H7 (cell line): Measurements from ENCODE around the gene ZSCAN25. TPM values are rescaled to one million over a fixed set of nuclear protein-coding genes. Genes with fewer than 3 reads are reported as not detected.
"Not testable (repeated sequence)": the region's sequence is repeated elsewhere in the genome, so short reads cannot be mapped to it uniquely, and the experiment has no call there.

Experiments used
- DNase-seq: peaks from one replicate; pipeline ENCODE4 v3.0.0; 2012
- H3K27me3 ChIP-seq: 2 replicates; pipeline ENCODE4 v1.6.0; 2011; ENCODE audit warnings: mild to moderate bottlenecking, low read length; ENCODE audit not compliant: control insufficient read depth, insufficient read depth
- H3K36me3 ChIP-seq: replicated peaks from 2 replicates; pipeline ENCODE4 v1.5.1; 2011; ENCODE audit warnings: low read length; ENCODE audit not compliant: control insufficient read depth, insufficient read depth
- H3K4me3 ChIP-seq: 2 replicates; pipeline ENCODE4 v1.5.1; 2011; ENCODE audit warnings: low read depth, mild to moderate bottlenecking, control low read depth, low read length, moderate library complexity; ENCODE audit not compliant: insufficient read depth
- total RNA-seq: library from RNA; depleted of rRNA; stranded (reverse); fragments of >200 nt; shearing (Covaris generic); gene quantifications from 2 replicates; pipeline ENCODE4 v1.2.3, GENCODE V29; 2014

The ZSCAN25 gene
- total RNA-seq, 1 experiment from 2014 or later: 13.2 TPM

GRCh38 chr7:99624484-99624883 lies 7.7 kb downstream of the ZSCAN25 start:
- Histone ChIP-seq H3K27me3 (no peaks in the 10 kb centered on the region), H3K36me3 (peaks cover 64% of the 10 kb centered on the region), H3K4me3 (no peak overlapping the region)
- no peak for DNase-seq

DNA sequence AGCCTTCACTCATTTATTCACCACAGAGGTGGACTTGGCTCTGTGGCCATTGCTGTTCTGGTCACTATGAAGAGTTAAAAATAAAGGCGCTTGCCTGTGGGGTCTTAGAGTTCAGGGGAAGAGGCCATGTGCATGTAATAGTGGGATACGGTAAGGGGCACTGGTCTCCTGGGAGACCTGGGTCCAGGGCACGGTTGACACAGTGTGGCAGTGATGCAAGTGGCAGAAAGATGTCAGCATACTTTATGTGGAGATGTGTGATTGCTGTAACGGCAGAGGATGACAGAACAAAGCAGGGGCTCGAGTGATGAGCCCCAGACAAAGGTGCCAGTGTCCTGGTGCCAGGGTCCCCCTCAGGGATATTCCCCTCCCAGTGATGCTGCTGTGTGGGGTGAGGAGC lies 8.6 kb downstream of the ZSCAN25 start:
- H3K4me3 ChIP-seq: no peak overlapping the region
- H3K36me3 ChIP-seq: peaks cover 62% of the 10 kb centered on the region
- H3K27me3 ChIP-seq: no peaks in the 10 kb centered on the region
- DNase-seq: no peak

DNA sequence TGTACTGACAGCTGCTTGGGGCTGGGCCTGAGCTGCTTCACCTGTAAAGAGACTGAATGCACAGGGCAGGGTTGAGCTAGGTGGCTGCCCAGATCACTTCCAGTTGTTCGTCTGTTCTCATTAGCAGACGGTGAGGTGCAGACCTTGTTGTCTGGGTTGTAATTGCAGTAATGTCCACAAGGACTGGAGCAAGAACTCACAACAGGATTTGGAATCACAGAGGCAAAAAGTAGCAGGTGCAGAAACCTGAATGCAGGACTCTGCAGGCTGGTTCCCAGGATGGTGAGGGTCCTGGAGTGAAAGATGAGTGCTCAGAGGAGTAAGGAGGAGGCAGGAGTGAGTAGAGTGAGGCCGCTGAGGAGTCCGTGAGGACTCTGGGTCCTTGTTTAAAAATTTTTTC lies 9.2 kb downstream of the ZSCAN25 start:
- Histone ChIP-seq H3K36me3 (peaks cover 59% of the 10 kb centered on the region), H3K27me3 (no peaks in the 10 kb centered on the region), H3K4me3 (no peak overlapping the region)
- no peak for DNase-seq

DNA sequence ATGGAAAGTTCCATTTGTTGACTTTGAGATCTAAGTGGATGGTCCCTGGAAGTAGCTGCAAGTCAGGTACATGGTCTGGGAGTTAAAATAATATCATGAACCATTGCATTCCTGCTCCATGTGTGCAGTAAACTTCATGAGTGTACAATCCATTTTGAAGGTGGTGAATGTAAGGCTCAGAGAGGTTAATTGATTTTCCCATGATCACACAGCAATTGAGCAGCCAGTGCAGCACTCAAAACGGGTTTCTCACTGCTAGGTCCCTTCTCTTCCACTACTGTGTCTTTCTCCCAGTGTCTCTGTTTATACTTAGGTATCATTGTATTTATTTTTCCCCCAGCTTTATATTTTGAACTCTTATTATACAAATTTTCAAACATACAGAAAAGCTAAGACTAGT lies 9.9 kb downstream of the ZSCAN25 start:
- H3K36me3 ChIP-seq: peaks cover 52% of the 10 kb centered on the region
- no peak for DNase-seq
- no peak overlapping the region for H3K4me3 ChIP-seq
- H3K27me3 ChIP-seq: no peaks in the 10 kb centered on the region

DNA sequence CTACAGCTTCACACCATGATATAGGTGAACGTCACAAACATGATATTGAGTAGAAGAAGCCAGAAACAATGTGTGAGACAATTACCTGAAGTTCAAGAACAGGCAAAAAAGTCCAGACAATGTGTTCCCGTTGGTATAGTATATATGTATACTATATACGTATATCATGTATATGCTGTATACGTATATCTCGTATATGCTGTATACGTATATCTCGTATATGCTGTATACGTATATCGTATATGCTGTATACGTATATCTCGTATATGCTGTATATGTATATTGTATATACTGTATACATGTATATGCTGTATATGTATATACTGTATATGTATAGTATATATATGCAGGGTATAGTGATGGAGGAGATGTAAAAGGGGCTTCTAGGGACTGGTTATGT lies 10.8 kb downstream of the ZSCAN25 start:
- H3K27me3 ChIP-seq: no peaks in the 10 kb centered on the region
- H3K36me3 ChIP-seq: peaks cover 47% of the 10 kb centered on the region
- DNase-seq: no peak
- no peak overlapping the region for H3K4me3 ChIP-seq

- H3K4me3 ChIP-seq: no peak overlapping the region
- no peaks in the 10 kb centered on the region for H3K27me3 ChIP-seq
- H3K36me3 ChIP-seq: peaks cover 39% of the 10 kb centered on the region
- peak; percentile 78 for DNase-seq
These were observed 12.0 kb downstream of the ZSCAN25 start for GRCh38 chr7:99628471-99629465.

- Histone ChIP-seq H3K4me3 (no peak overlapping the region), H3K27me3 (no peaks in the 10 kb centered on the region), H3K36me3 (peaks cover 32% of the 10 kb centered on the region)
- DNase-seq: no peak
These were observed 12.9 kb downstream of the ZSCAN25 start for GRCh38 chr7:99629643-99630042.

GRCh38 chr7:99631295-99632109 lies 14.8 kb downstream of the ZSCAN25 start:
- Histone ChIP-seq H3K4me3 (no peak overlapping the region), H3K27me3 (no peaks in the 10 kb centered on the region), H3K36me3 (peaks cover 19% of the 10 kb centered on the region)
- DNase-seq: peak; percentile 85

DNA sequence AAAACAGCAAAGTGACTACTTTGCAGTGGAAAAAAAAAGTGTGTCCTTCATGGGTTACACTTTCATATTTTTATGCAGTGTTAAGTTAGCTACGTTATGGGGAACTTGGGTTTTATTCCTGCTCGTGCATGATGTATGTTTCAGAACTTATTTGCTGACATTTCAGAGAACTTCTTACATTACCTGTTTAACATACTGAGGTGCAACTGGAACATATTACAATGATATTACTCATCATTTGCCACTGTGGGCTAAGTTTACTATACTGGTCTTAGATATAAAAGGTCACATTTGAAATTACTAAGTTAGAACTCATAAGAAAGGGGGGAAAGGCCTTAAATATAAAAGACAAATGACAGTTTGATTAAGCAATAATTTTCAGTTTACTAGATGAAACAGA lies 20.7 kb downstream of the ZSCAN25 start:
- H3K4me3 ChIP-seq, DNase-seq, H3K36me3 ChIP-seq, H3K27me3 ChIP-seq: not testable (repeated sequence)

DNA sequence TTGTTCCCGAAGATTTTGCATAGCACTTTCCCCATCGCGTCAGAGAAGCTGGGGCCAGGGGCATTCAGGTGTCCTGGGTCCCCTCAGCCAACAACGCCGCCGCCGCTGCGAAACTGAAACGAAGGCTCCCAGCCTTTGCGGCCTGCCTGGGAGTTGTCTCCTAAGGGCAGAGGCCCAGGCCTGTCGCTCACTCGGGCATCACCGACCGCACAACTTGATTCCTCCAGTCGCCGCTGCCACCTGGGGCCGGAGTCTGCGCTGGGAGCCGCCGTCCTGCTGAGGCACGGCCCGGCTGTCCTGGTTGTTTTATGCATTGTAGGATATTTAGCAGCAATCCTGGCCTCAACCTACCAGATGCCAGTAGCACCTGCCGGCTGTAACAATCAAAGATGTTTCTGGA lies 22.0 kb downstream of the ZSCAN25 start:
- Histone ChIP-seq H3K27me3 (no peaks in the 10 kb centered on the region), H3K4me3 (no peak overlapping the region)
- no peak for DNase-seq

GRCh38 chr7:99639267-99639666 lies 22.5 kb downstream of the ZSCAN25 start:
- no peaks in the 10 kb centered on the region for H3K27me3 ChIP-seq
- H3K4me3 ChIP-seq: no peak overlapping the region
- peak; percentile 65 for DNase-seq
- H3K36me3 ChIP-seq: no peaks in the 10 kb centered on the region

More for the DNA sequence above, 22.0 kb downstream of the ZSCAN25 start:
- no peaks in the 10 kb centered on the region for H3K36me3 ChIP-seq

DNA sequence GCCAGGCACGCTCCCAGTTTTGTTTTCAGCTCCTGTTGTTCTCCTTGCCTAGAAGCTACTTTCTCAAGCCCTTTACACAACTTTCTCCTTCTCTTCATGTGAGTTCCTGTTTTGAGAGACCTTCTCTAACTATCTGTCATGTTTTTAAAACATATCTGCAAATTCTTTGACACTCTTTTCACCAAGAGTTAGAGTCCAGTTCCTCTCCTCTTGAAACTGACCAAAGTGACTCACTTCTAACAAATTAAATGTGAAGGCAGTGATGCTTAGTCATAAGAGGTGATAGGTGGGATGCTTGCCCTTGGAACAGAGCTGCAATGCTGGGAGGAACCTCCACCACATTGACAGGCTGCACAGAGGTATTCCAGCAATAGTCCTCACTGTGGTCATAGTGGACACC lies 25.3 kb downstream of the ZSCAN25 start:
- Histone ChIP-seq H3K4me3 (no peak overlapping the region), H3K36me3 (no peaks in the 10 kb centered on the region), H3K27me3 (no peaks in the 10 kb centered on the region)
- DNase-seq: no peak

GRCh38 chr7:99643464-99643863 lies 26.7 kb downstream of the ZSCAN25 start:
- DNase-seq: no peak
- no peaks in the 10 kb centered on the region for H3K27me3 ChIP-seq
- H3K4me3 ChIP-seq: no peak overlapping the region
- no peaks in the 10 kb centered on the region for H3K36me3 ChIP-seq

DNA sequence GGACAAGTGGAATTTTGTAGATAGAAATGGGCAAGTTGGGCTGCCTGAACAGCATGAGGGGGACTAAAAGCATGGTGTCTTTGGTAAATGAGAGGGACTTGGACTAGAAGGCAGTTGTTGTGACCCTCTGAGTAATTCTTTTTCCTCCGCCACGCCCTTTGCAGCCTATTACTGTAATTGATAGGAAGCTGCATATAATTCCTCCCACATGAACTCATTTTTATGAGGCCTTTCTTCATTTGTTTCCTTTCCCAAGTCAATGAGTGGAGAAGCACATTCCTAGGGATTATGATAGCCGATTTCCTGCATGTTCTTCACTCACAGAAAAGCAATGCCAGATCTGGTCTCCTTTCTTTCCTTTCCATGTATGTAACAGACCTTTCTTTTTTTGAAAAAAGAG lies 27.7 kb downstream of the ZSCAN25 start:
- no peak overlapping the region for H3K4me3 ChIP-seq
- H3K27me3 ChIP-seq: no peaks in the 10 kb centered on the region
- DNase-seq: no peak

DNA sequence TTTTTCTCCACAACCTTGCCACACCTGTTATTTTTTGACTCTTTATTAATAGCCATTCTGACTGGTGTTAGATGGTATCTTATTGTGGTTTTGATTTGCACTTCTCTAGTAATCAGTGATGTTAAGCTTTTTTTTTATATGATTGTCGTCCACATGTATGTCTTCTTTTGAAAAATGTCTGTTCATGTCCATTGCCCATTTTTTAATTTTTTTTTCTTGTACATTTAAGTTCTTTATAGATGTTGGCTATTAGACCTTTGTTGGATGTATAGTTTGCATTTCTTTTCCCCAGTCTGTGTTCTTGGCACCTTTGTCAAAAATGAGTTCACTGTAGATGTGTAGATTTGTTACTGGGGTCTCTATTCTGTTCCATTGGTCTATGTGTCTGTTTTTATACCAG lies 28.8 kb downstream of the ZSCAN25 start:
- no peak for DNase-seq
- Histone ChIP-seq H3K36me3 (no peaks in the 10 kb centered on the region), H3K27me3 (no peaks in the 10 kb centered on the region), H3K4me3 (no peak overlapping the region)

More for the DNA sequence above, 27.7 kb downstream of the ZSCAN25 start:
- no peaks in the 10 kb centered on the region for H3K36me3 ChIP-seq
